Type B pancreatic cell (in vitro differentiated cells): ENCODE data around the gene KIF19. TPM values are rescaled to one million over a fixed set of nuclear protein-coding genes. Genes with fewer than 3 reads are reported as not detected.

Source experiments
- DNase-seq: peaks from one replicate; pipeline ENCODE4 v3.0.0; 2021; ENCODE audit warnings: mixed read lengths; ENCODE audit not compliant: unreplicated experiment; ENCODE audit errors: extremely low spot score
- H3K27ac Mint-ChIP-seq: 2 replicates; pipeline ENCODE4 v1.8.0; 2021; ENCODE audit warnings: mild to moderate bottlenecking, mixed read lengths
- H3K27me3 Mint-ChIP-seq: 2 replicates; pipeline ENCODE4 v1.8.0; 2021; ENCODE audit warnings: mixed read lengths
- H3K36me3 Mint-ChIP-seq: 2 replicates; pipeline ENCODE4 v1.8.0; 2021; ENCODE audit warnings: mixed read lengths
- H3K4me1 Mint-ChIP-seq: one replicate; pipeline ENCODE4 v1.8.0; 2021; ENCODE audit warnings: mixed read lengths; ENCODE audit not compliant: unreplicated experiment
- H3K4me3 Mint-ChIP-seq: 2 replicates; pipeline ENCODE4 v1.8.0; 2021; ENCODE audit warnings: mild to moderate bottlenecking, mixed read lengths
- H3K9me3 Mint-ChIP-seq: 2 replicates; pipeline ENCODE4 v1.8.0; 2021; ENCODE audit warnings: mixed read lengths
- CTCF ChIP-seq: fragments of 200-600 bp; sonication (generic); conservative IDR thresholded peaks from 2 replicates; pipeline ENCODE4 v1.5.0; 2021; ENCODE audit warnings: antibody characterized with exemption, mild to moderate bottlenecking
- total RNA-seq: library from RNA; stranded (reverse); gene quantifications from 2 replicates; pipeline ENCODE4 v1.2.1, GENCODE V29; 2021; ENCODE audit warnings: low replicate concordance

The KIF19 gene
- total RNA-seq, 1 donor from 2014 or later: 2.9 TPM

GRCh38 chr17:74329378-74329777 lies 3.4 kb downstream of the KIF19 start:
- no peaks in the 10 kb centered on the region for H3K9me3 Mint-ChIP-seq
- DNase-seq: no peak
- H3K27me3 Mint-ChIP-seq: peaks cover 33% of the 10 kb centered on the region
- H3K4me3 Mint-ChIP-seq: no peak overlapping the region
- TF ChIP-seq CTCF: no peak
- H3K4me1 Mint-ChIP-seq: peaks cover 16% of the 10 kb centered on the region
- no peaks in the 10 kb centered on the region for H3K36me3 Mint-ChIP-seq
- H3K27ac Mint-ChIP-seq: no peak overlapping the region

DNA sequence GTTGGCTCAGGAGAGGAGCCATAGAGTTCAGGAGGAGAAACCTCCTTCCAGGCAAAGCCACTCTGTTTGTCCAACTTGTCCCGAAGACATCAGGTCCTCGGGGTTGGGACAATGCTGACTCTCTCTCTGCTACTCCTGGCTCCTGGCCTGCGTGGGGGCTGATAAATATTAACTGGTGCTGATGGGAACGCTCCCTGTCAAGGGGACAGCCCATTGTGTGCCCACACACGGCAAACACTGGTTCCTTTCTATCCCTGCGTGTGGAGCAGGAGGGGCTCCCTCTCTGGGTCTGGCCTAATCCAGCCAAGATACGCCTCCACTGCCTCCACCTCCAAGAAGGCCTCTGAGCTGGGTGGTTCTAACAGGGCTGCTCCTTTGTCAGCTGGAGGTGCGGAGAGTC lies 4.4 kb downstream of the KIF19 start:
- TF ChIP-seq CTCF: no peak
- Mint-ChIP-seq H3K9me3 (no peaks in the 10 kb centered on the region), H3K36me3 (no peaks in the 10 kb centered on the region), H3K4me3 (no peak overlapping the region), H3K27ac (no peak overlapping the region), H3K4me1 (peaks cover 16% of the 10 kb centered on the region), H3K27me3 (peaks cover 22% of the 10 kb centered on the region)
- DNase-seq: no peak

DNA sequence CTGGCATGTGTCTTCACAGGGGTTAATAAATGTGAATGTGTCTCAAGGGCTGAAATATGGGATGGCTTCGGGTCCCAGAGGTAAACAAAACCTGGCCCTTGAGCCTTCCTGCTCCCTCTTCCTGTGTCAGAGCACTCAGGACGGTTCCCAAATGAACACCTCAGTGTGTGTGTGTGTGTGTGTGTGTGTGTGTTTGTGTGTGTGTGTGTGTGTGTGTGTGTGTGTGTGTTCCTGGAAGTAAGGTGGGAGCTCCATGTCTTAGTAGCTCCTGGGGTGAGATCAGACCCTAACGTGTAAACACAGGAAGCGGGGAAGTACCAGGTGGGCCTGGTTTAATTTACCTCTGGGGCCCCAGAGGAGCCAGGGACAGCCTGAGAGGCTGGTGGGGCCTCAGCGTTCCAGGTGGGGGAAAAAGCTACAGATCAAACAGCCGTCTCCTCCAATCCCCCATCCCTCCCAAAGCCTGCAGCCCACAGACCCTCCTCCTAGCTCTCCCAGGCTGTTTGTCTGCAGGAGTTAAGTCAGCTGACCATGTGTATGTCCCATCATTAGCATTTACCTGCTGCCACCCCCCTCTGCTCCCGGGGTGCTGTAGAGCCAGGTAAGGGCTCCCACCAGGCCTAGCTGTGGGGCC lies 6.1 kb downstream of the KIF19 start:
- Mint-ChIP-seq H3K4me1 (peaks cover 9% of the 10 kb centered on the region), H3K27me3 (peaks cover 16% of the 10 kb centered on the region), H3K9me3 (no peaks in the 10 kb centered on the region), H3K36me3 (no peaks in the 10 kb centered on the region), H3K27ac (no peak overlapping the region), H3K4me3 (no peak overlapping the region)
- no peak for TF ChIP-seq CTCF
- DNase-seq: no peak

GRCh38 chr17:74332763-74333283 lies 6.8 kb downstream of the KIF19 start:
- DNase-seq: no peak
- no peak for TF ChIP-seq CTCF
- Mint-ChIP-seq H3K27me3 (peaks cover 15% of the 10 kb centered on the region), H3K27ac (no peak overlapping the region), H3K4me3 (no peak overlapping the region), H3K4me1 (peaks cover 9% of the 10 kb centered on the region), H3K9me3 (no peaks in the 10 kb centered on the region), H3K36me3 (no peaks in the 10 kb centered on the region)

GRCh38 chr17:74334393-74335039 lies 8.5 kb downstream of the KIF19 start:
- DNase-seq: no peak
- Mint-ChIP-seq H3K36me3 (no peaks in the 10 kb centered on the region), H3K27ac (no peak overlapping the region), H3K4me3 (no peak overlapping the region), H3K9me3 (no peaks in the 10 kb centered on the region), H3K4me1 (peaks cover 9% of the 10 kb centered on the region), H3K27me3 (peaks cover 10% of the 10 kb centered on the region)
- no peak for TF ChIP-seq CTCF
